Panc1 (cell line): ENCODE results near the gene IGF1R. TPM values are rescaled to one million over a fixed set of nuclear protein-coding genes. Genes with fewer than 3 reads are reported as not detected.

Experiments
- ATAC-seq: fragments of 200-7000 bp; cut with Tn5 transposase; 2 replicates; pipeline ENCODE4 v1.9.1; 2020; ENCODE audit warnings: mild to moderate bottlenecking, moderate library complexity
- BruUV-seq: library from RNA; stranded (reverse); fragments of 400-500 nt; replicated peaks from 2 replicates; lab custom pipeline; 2021; lab: Mats Ljungman, UMichigan
- CTCF ChIA-PET: fragments of 300-600 bp; sonication (Branson Sonifier 250); formaldehyde crosslinking; loops from one replicate; lab custom pipeline; 2022; ENCODE audit warnings: antibody characterized with exemption; lab: Charles Lee
- POLR2A ChIA-PET: fragments of 300-600 bp; sonication (Branson Sonifier 250); formaldehyde crosslinking; loops from one replicate; lab custom pipeline; 2022; ENCODE audit warnings: antibody characterized with exemption; lab: Charles Lee
- DNase-seq: peaks from one replicate; pipeline ENCODE4 v3.0.0-alpha.2; 2010; ENCODE audit warnings: low read depth, low spot score
- H3K27ac ChIP-seq: 2 replicates; pipeline ENCODE4 v1.5.1; 2011; ENCODE audit warnings: mild to moderate bottlenecking, low read length, inconsistent platforms
- H3K27me3 ChIP-seq: fragments of 200-500 bp; sonication (Bioruptor generic); 2 replicates; pipeline ENCODE4 v1.6.0; 2014; ENCODE audit warnings: low read length, inconsistent platforms; ENCODE audit not compliant: control insufficient read depth, insufficient read depth
- H3K36me3 ChIP-seq: fragments of 200-500 bp; sonication (Bioruptor generic); 2 replicates; pipeline ENCODE4 v1.5.1; 2014; ENCODE audit warnings: inconsistent platforms, mild to moderate bottlenecking, low read length, moderate library complexity; ENCODE audit not compliant: control insufficient read depth, insufficient read depth
- H3K4me1 ChIP-seq: 2 replicates; pipeline ENCODE4 v1.5.1; 2011; ENCODE audit warnings: inconsistent platforms, mild to moderate bottlenecking, low read length, moderate library complexity; ENCODE audit not compliant: control insufficient read depth, insufficient read depth
- H3K4me3 ChIP-seq, 2 experiments: 2 replicates each; pipeline ENCODE4 v1.5.1; 2011 to 2012; ENCODE audit warnings: low read depth in 2 of 2, low read length in 2 of 2, mild to moderate bottlenecking in 2 of 2, inconsistent platforms in 1 of 2, moderate library complexity in 1 of 2
- H3K9me3 ChIP-seq: fragments of 200-500 bp; sonication (Bioruptor generic); 2 replicates; pipeline ENCODE4 v1.5.1; 2014; ENCODE audit warnings: low read depth, mild to moderate bottlenecking, inconsistent platforms, low read length, moderate library complexity; ENCODE audit not compliant: control insufficient read depth, insufficient read depth
- CTCF ChIP-seq: fragments of 450-650 bp; IDR thresholded peaks from 2 replicates; pipeline ENCODE4 v1.5.1; 2017; ENCODE audit warnings: mild to moderate bottlenecking
- POLR2AphosphoS5 ChIP-seq: IDR thresholded peaks from 2 replicates; pipeline ENCODE4 v1.6.1; 2012; ENCODE audit warnings: mild to moderate bottlenecking, low read depth, low read length, moderate library complexity
- REST ChIP-seq, 2 experiments: IDR thresholded peaks; 2 replicates each; pipeline ENCODE4 v1.6.1; 2011 to 2012; ENCODE audit warnings: low read depth in 2 of 2, control low read depth in 1 of 2, low read length in 1 of 2, mild to moderate bottlenecking in 1 of 2, moderate library complexity in 1 of 2; ENCODE audit not compliant: insufficient read depth in 1 of 2
- SIN3A ChIP-seq: IDR thresholded peaks from 2 replicates; pipeline ENCODE4 v1.6.1; 2012; ENCODE audit warnings: low read depth, mild to moderate bottlenecking, low read length, moderate library complexity, borderline replicate concordance; ENCODE audit not compliant: insufficient read depth
- TCF7L2 ChIP-seq: IDR thresholded peaks from 2 replicates; pipeline ENCODE4 v1.6.1; 2011; ENCODE audit warnings: mild to moderate bottlenecking, low read depth, low read length, inconsistent platforms
- in situ Hi-C: cut with HindIII; loops from 2 replicates; pipeline ENCODE4 v1.10.0; 2016; ENCODE audit warnings: low sequenced_read_pairs, low pct_unique_long_range_greater_than_20kb
- intact Hi-C: fragments of 100-400 bp; cut with micrococcal nuclease; formaldehyde crosslinking; loops from one replicate; pipeline ENCODE4 v1.10.0; 2022; ENCODE audit not compliant: unreplicated experiment
- total RNA-seq: library from RNA; stranded (reverse); gene quantifications from one replicate; pipeline ENCODE4 v1.2.1, GENCODE V29; 2021; ENCODE audit not compliant: unreplicated experiment

The IGF1R gene
- total RNA-seq, 1 experiment from 2014 or later = 77.1 TPM

GRCh38 chr15:98767692-98768091, 119.4 kb downstream of the IGF1R start:
- in situ Hi-C loops = no loop called here
- Histone ChIP-seq H3K27ac (no peak overlapping the region), H3K27me3 (no peaks in the 10 kb centered on the region), H3K4me3 (no peak overlapping the region), H3K4me1 (peaks cover 34% of the 10 kb centered on the region), H3K9me3 (no peaks in the 10 kb centered on the region), H3K36me3 (no peaks in the 10 kb centered on the region)
- BruUV-seq = no TSS peak
- intact Hi-C loops = no loop called here
- no peak for ATAC-seq
- POLR2A ChIA-PET = no interaction called here
- TF ChIP-seq REST (IDR thresholded peaks at IDR 0.05; ENCODE audit: insufficient read depth in 1 of 2, low read depth in 2 of 2, low read length in 1 of 2) = no peak
- TF ChIP-seq SIN3A = no peak
- no peak for TF ChIP-seq CTCF
- TF ChIP-seq TCF7L2 = no peak
- no peak for TF ChIP-seq POLR2AphosphoS5
- CTCF ChIA-PET = interaction anchor here (0.5 to 1.0 kb wide), 2 partner anchors 83 to 244 kb away, joined by 3 to 5 read pairs; no protein-coding TSS in a partner anchor
- no peak for DNase-seq

- intact Hi-C loops (loop anchor here (10.0 kb wide), 3 partner anchors 115 to 325 kb away; no protein-coding TSS in a partner anchor), in situ Hi-C loops (no loop called here)
- peaks cover 42% of the 10 kb centered on the region for H3K4me1 ChIP-seq
- peak overlapping the region; percentile 21; the same call in 1 of the 2 replicates for H3K27ac ChIP-seq
- no peak for TF ChIP-seq CTCF
- no peak for TF ChIP-seq SIN3A
- TF ChIP-seq REST (IDR thresholded peaks at IDR 0.05; ENCODE audit: insufficient read depth in 1 of 2, low read depth in 2 of 2, low read length in 1 of 2) = no peak
- TF ChIP-seq TCF7L2 = no peak
- no peak for TF ChIP-seq POLR2AphosphoS5
- H3K9me3 ChIP-seq = no peaks in the 10 kb centered on the region
- no peaks in the 10 kb centered on the region for H3K27me3 ChIP-seq
- ATAC-seq = no peak
- no TSS peak for BruUV-seq
- DNase-seq = no peak
- ChIA-PET POLR2A (no interaction called here), CTCF (no interaction called here)
- H3K36me3 ChIP-seq = no peaks in the 10 kb centered on the region
- no peak overlapping the region for H3K4me3 ChIP-seq
These were observed 121.5 kb downstream of the IGF1R start for GRCh38 chr15:98769867-98770266.
